ENCODE data around the gene PSMD6.

PSMD6 gene

DNA sequence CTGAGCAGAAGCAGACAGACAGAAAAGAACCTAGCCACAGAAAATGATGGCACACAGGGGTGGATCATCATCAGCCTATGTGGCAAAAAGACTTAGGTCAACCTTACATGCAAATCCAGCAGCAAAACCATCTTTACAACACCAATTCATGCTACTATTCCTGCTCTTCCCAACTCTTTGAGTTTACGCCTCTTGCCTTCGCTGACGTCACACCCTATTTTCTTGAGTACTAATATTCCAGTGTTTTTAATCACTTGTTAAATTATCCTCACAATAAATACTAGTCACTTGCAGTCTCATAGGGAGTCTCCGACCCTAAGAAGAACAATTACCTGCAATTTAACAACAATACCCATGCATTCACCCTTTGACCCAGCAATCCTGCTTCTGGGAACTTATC, 6.0 kb upstream of the PSMD6 start:
- ChIA-PET CTCF (interaction anchor here (1.1 to 8.3 kb wide), 8 partner anchors 10 to 455 kb away, joined by 3 to 127 read pairs (median 7); no protein-coding TSS in a partner anchor), POLR2A (no interaction called here)
- no peak for DNase-seq (ENCODE audit: extremely low spot score)
- TF ChIP-seq, protein P1, sequence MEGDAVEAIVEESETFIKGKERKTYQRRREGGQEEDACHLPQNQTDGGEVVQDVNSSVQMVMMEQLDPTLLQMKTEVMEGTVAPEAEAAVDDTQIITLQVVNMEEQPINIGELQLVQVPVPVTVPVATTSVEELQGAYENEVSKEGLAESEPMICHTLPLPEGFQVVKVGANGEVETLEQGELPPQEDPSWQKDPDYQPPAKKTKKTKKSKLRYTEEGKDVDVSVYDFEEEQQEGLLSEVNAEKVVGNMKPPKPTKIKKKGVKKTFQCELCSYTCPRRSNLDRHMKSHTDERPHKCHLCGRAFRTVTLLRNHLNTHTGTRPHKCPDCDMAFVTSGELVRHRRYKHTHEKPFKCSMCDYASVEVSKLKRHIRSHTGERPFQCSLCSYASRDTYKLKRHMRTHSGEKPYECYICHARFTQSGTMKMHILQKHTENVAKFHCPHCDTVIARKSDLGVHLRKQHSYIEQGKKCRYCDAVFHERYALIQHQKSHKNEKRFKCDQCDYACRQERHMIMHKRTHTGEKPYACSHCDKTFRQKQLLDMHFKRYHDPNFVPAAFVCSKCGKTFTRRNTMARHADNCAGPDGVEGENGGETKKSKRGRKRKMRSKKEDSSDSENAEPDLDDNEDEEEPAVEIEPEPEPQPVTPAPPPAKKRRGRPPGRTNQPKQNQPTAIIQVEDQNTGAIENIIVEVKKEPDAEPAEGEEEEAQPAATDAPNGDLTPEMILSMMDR (IDR thresholded peaks at IDR 0.05; ENCODE audit: control extremely low read depth, extremely low read depth, low read depth, missing control alignments), result no peak

DNA sequence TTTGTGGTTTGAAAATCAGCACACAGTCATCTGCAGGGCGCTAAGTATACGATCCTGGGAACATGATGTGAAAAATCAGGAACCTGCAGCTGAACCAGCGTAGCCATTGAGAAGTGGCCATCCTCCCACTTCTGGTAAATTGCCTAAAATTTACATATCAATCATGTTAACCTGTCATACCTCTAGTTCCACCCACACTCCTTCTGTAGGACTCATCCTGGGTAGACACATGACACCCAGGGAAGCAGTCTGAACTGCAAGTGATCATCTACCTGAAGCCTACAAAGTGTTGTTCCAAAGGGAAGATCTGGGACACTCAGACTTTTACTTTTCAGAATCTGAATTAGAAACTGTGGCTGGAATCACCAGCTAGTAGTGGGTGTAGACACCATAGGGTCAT, 5.5 kb upstream of the PSMD6 start:
- ChIA-PET CTCF (interaction anchor here (1.5 to 8.3 kb wide), 3 partner anchors 435 to 456 kb away, joined by 4 to 127 read pairs (median 22); no protein-coding TSS in a partner anchor), POLR2A (no interaction called here)
- DNase-seq (ENCODE audit: extremely low spot score), result no peak
- TF ChIP-seq, protein P1 (IDR thresholded peaks at IDR 0.05; ENCODE audit: control extremely low read depth, extremely low read depth, low read depth, missing control alignments), result no peak

DNA sequence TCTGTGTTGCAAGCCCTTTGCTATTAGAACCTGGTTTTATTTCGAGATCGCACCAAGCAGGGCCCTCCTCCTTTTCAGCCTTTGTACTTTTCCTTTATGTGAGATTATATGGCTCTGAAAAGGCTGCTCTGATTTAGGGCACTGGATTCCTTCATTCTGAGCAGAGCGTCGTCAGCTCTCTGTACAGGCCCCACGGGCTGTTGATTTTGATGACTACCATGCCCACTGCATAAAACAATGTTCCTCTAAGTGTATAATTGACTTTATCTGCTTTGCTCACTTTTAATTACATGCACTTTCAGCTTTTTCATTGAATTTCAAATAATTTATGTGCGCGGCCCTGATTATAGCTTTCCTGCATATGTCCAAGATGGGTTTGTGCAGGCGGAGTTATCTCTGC, 4.4 kb upstream of the PSMD6 start:
- TF ChIP-seq, protein P1 (IDR thresholded peaks at IDR 0.05; ENCODE audit: control extremely low read depth, extremely low read depth, low read depth, missing control alignments), result no peak
- POLR2A ChIA-PET, result no interaction called here
- no peak for DNase-seq (ENCODE audit: extremely low spot score)
- CTCF ChIA-PET, result interaction anchor here (1.0 to 8.3 kb wide), 7 partner anchors 8 to 457 kb away, joined by 3 to 127 read pairs (median 4); no protein-coding TSS in a partner anchor

DNA sequence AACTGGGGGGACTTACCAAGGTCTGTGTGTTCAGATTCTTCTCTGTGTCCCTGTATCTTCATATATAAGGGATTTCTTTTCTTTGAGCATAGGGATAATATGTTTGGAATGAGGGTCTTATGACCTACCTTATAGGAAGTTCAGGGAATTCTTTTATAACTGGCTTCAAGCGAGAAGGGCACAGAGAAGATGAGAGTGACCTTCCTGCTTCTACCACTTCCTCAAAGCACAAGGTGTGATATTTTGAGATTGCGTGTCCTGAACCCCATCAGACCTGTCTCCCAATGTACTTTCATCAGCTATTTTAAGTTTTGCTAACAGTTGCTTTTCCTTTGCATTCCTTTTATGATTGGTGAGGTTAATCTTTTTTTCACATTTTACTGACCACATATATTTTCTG, 3.1 kb upstream of the PSMD6 start:
- CTCF ChIA-PET, result interaction anchor here (1.2 to 8.3 kb wide), 5 partner anchors 10 to 458 kb away, joined by 3 to 127 read pairs (median 8); no protein-coding TSS in a partner anchor
- POLR2A ChIA-PET, result no interaction called here
- TF ChIP-seq, protein P1 (IDR thresholded peaks at IDR 0.05; ENCODE audit: control extremely low read depth, extremely low read depth, low read depth, missing control alignments), result no peak
- DNase-seq (ENCODE audit: extremely low spot score), result no peak

DNA sequence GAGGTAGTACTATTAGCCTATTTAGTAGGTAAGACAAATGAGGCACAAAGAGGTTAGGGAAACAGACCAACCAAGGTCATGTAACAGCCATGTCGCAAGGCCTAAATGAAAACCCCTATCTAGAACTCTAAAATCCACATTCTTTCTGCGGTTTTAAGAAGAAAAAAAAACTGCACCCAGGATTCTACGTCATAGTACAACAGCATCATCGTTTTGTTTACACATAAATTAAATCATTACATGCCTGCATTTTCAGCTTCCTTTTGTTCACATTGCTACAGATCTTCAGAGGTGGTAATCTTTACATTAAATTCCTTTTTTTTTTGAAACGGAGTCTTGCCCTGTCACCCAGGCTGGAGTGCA, 548 bp upstream of the PSMD6 start:
- ChIA-PET CTCF (interaction anchor here (0.6 to 3.9 kb wide), 27 partner anchors 9 to 675 kb away, joined by 3 to 43 read pairs (median 4); no protein-coding TSS in a partner anchor), POLR2A (no interaction called here)
- DNase-seq (ENCODE audit: extremely low spot score), result no peak
- TF ChIP-seq, protein P1 (IDR thresholded peaks at IDR 0.05; ENCODE audit: control extremely low read depth, extremely low read depth, low read depth, missing control alignments), result no peak

DNA sequence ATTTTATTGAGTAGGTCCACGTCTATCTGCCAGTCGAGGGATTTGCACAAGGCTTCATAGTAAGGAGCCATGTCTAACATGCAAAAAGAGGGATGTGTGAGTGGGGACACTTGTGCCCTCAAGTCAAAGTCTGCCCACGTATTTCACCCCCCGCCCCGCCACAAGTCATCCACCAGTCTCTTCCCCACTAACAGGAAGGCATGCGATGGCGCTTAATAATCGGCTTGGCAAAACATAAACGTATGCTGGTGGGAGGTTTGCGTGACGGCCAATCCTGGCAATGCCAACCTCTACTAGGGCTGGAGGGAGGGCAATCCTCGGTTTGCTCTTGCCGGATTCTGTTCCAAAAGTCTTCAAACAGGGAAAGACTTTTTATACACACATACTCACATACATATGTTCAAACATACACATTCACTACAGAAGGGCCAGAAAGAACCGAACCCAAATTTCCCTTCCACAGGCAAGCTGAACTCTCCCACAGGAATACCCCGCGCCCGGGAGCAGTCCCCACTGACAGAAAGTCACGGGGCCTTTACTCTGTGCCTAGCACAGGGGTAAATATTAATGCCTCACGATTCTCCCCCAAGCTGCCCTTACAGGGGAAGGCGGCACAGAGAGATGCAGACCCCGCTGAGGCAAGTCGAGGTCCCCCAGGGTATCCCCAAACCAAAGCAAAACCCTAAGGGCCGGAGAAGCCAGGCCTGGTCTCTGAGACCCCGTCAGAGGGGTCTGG, 675 bp downstream of the PSMD6 start:
- TF ChIP-seq, protein P1 (IDR thresholded peaks at IDR 0.05; ENCODE audit: control extremely low read depth, extremely low read depth, low read depth, missing control alignments), result no peak
- no peak for DNase-seq (ENCODE audit: extremely low spot score)
- CTCF ChIA-PET, result interaction anchor here (0.7 to 3.9 kb wide), 21 partner anchors 10 to 468 kb away, joined by 3 to 43 read pairs (median 5); no protein-coding TSS in a partner anchor
- POLR2A ChIA-PET, result no interaction called here
